Measurements from ENCODE around the gene LANCL2. TPM values are rescaled to one million over a fixed set of nuclear protein-coding genes. Genes with fewer than 3 reads are reported as not detected.

LANCL2 gene
- total and polyA plus RNA-seq, 2 experiments from 2014 or later: 7.3 to 10.7 TPM

DNA sequence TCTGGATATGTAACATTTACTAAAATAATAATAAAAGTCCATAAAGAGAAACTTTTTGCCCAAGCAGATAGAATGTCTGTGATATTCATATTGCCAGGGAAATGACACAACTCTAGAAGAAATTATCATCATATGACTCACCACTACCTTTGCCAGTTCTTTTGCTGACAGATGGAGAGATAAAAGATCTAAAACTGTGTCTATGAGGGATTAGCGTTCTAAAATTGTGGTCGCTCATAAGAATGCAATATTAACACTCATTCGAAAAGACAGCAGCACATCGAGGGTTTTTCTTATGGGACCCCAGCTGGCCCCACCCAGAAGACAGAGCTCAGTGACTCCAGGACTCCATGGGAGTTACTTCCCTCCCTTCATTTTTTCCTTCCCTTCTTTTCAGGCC is 16.6 kb upstream of the LANCL2 start:
- Histone ChIP-seq H4K20me1 (replicated peaks; ENCODE audit: insufficient read depth) (no peaks in the 10 kb centered on the region), H3K9me2 (ENCODE audit: insufficient read depth) (no peaks in the 10 kb centered on the region), H3K36me3 (ENCODE audit: insufficient read depth) (no peaks in the 10 kb centered on the region), H3K27ac (ENCODE audit: low read depth) (no peak overlapping the region), H3K79me2 (replicated peaks; ENCODE audit: insufficient read depth) (no peaks in the 10 kb centered on the region), H3K4me3 (no peak overlapping the region), H3K4me1 (ENCODE audit: insufficient read depth) (no peaks in the 10 kb centered on the region), H2AFZ (no peak overlapping the region), H3K4me2 (no peak overlapping the region), H3K27me3 (ENCODE audit: insufficient read depth) (no peaks in the 10 kb centered on the region), H3F3A (replicated peaks; ENCODE audit: low read depth) (no peaks in the 10 kb centered on the region)
- no peak for DNase-seq (ENCODE audit: low spot score)
- H3K27ac Mint-ChIP-seq: no peak overlapping the region
- H3K36me3 Mint-ChIP-seq (ENCODE audit: low read depth): no peaks in the 10 kb centered on the region
- no peak for ATAC-seq
- H3K4me3 Mint-ChIP-seq: no peak overlapping the region
- peaks cover 2% of the 10 kb centered on the region; the same call in 1 of the 3 replicates for H3K9me3 Mint-ChIP-seq
- TF ChIP-seq JUNB (IDR thresholded peaks at IDR 0.05; ENCODE audit: unreplicated experiment) (no peak), ZNF114 (CRISPR knock-in tag; IDR thresholded peaks at IDR 0.05) (no peak), POLR2AphosphoS5 (IDR thresholded peaks at IDR 0.05; ENCODE audit: low read depth) (no peak), ZNF331 (CRISPR knock-in tag; IDR thresholded peaks at IDR 0.05; ENCODE audit: low read depth) (no peak)
- TF ChIP-seq, protein P1, sequence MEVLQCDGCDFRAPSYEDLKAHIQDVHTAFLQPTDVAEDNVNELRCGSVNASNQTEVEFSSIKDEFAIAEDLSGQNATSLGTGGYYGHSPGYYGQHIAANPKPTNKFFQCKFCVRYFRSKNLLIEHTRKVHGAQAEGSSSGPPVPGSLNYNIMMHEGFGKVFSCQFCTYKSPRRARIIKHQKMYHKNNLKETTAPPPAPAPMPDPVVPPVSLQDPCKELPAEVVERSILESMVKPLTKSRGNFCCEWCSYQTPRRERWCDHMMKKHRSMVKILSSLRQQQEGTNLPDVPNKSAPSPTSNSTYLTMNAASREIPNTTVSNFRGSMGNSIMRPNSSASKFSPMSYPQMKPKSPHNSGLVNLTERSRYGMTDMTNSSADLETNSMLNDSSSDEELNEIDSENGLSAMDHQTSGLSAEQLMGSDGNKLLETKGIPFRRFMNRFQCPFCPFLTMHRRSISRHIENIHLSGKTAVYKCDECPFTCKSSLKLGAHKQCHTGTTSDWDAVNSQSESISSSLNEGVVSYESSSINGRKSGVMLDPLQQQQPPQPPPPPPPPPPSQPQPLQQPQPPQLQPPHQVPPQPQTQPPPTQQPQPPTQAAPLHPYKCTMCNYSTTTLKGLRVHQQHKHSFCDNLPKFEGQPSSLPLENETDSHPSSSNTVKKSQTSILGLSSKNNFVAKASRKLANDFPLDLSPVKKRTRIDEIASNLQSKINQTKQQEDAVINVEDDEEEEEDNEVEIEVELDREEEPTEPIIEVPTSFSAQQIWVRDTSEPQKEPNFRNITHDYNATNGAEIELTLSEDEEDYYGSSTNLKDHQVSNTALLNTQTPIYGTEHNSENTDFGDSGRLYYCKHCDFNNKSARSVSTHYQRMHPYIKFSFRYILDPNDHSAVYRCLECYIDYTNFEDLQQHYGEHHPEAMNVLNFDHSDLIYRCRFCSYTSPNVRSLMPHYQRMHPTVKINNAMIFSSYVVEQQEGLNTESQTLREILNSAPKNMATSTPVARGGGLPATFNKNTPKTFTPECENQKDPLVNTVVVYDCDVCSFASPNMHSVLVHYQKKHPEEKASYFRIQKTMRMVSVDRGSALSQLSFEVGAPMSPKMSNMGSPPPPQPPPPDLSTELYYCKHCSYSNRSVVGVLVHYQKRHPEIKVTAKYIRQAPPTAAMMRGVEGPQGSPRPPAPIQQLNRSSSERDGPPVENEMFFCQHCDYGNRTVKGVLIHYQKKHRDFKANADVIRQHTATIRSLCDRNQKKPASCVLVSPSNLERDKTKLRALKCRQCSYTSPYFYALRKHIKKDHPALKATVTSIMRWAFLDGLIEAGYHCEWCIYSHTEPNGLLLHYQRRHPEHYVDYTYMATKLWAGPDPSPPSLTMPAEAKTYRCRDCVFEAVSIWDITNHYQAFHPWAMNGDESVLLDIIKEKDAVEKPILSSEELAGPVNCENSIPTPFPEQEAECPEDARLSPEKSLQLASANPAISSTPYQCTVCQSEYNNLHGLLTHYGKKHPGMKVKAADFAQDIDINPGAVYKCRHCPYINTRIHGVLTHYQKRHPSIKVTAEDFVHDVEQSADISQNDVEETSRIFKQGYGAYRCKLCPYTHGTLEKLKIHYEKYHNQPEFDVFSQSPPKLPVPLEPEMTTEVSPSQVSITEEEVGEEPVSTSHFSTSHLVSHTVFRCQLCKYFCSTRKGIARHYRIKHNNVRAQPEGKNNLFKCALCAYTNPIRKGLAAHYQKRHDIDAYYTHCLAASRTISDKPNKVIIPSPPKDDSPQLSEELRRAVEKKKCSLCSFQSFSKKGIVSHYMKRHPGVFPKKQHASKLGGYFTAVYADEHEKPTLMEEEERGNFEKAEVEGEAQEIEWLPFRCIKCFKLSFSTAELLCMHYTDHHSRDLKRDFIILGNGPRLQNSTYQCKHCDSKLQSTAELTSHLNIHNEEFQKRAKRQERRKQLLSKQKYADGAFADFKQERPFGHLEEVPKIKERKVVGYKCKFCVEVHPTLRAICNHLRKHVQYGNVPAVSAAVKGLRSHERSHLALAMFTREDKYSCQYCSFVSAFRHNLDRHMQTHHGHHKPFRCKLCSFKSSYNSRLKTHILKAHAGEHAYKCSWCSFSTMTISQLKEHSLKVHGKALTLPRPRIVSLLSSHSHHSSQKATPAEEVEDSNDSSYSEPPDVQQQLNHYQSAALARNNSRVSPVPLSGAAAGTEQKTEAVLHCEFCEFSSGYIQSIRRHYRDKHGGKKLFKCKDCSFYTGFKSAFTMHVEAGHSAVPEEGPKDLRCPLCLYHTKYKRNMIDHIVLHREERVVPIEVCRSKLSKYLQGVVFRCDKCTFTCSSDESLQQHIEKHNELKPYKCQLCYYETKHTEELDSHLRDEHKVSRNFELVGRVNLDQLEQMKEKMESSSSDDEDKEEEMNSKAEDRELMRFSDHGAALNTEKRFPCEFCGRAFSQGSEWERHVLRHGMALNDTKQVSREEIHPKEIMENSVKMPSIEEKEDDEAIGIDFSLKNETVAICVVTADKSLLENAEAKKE (CRISPR knock-in tag; IDR thresholded peaks at IDR 0.05): no peak
- H3K4me1 Mint-ChIP-seq: peaks cover 14% of the 10 kb centered on the region
- H3K27me3 Mint-ChIP-seq (ENCODE audit: insufficient read depth, low read depth, poor library complexity): peaks cover 8% of the 10 kb centered on the region

DNA sequence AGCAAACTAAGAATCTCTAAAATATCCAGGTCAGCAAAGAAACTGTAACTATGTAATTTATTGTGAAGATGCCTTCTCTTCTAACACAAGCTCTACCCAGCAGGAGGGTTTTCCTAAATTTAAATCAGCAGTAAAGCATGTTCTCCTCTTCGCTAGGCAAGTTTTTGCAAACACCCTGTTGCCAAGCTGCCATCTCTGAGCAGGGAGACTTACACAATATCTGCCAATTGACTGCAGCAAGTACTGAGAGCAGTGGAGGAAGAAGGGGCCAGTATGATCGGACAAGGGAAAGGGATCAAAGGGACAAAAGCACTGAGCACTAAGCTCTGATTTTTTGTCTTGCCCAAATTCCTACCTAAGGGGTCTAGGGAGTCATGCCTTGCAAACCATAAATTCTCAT is 16.0 kb upstream of the LANCL2 start:
- ATAC-seq: no peak
- Histone ChIP-seq H4K20me1 (replicated peaks; ENCODE audit: insufficient read depth) (no peaks in the 10 kb centered on the region), H3K27me3 (ENCODE audit: insufficient read depth) (no peaks in the 10 kb centered on the region), H2AFZ (peak overlapping the region; percentile 11; the same call in 1 of the 2 replicates), H3K36me3 (ENCODE audit: insufficient read depth) (no peaks in the 10 kb centered on the region), H3F3A (replicated peaks; ENCODE audit: low read depth) (no peaks in the 10 kb centered on the region), H3K79me2 (replicated peaks; ENCODE audit: insufficient read depth) (no peaks in the 10 kb centered on the region), H3K4me1 (ENCODE audit: insufficient read depth) (no peaks in the 10 kb centered on the region), H3K4me3 (no peak overlapping the region), H3K27ac (ENCODE audit: low read depth) (no peak overlapping the region), H3K9me2 (ENCODE audit: insufficient read depth) (no peaks in the 10 kb centered on the region), H3K4me2 (no peak overlapping the region)
- Mint-ChIP-seq H3K27me3 (ENCODE audit: insufficient read depth, low read depth, poor library complexity) (peaks cover 5% of the 10 kb centered on the region), H3K36me3 (ENCODE audit: low read depth) (no peaks in the 10 kb centered on the region), H3K27ac (no peak overlapping the region; the same call in 1 of the 2 replicates), H3K4me3 (no peak overlapping the region), H3K9me3 (peaks cover 2% of the 10 kb centered on the region; the same call in 1 of the 3 replicates), H3K4me1 (peaks cover 14% of the 10 kb centered on the region)
- TF ChIP-seq, protein P2, sequence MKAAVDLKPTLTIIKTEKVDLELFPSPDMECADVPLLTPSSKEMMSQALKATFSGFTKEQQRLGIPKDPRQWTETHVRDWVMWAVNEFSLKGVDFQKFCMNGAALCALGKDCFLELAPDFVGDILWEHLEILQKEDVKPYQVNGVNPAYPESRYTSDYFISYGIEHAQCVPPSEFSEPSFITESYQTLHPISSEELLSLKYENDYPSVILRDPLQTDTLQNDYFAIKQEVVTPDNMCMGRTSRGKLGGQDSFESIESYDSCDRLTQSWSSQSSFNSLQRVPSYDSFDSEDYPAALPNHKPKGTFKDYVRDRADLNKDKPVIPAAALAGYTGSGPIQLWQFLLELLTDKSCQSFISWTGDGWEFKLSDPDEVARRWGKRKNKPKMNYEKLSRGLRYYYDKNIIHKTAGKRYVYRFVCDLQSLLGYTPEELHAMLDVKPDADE (IDR thresholded peaks at IDR 0.05): no peak
- TF ChIP-seq CREB1 (CRISPR knock-in tag; IDR thresholded peaks at IDR 0.05; ENCODE audit: low read depth) (no peak), POLR2AphosphoS5 (IDR thresholded peaks at IDR 0.05; ENCODE audit: low read depth) (no peak)
- TF ChIP-seq, protein P3, sequence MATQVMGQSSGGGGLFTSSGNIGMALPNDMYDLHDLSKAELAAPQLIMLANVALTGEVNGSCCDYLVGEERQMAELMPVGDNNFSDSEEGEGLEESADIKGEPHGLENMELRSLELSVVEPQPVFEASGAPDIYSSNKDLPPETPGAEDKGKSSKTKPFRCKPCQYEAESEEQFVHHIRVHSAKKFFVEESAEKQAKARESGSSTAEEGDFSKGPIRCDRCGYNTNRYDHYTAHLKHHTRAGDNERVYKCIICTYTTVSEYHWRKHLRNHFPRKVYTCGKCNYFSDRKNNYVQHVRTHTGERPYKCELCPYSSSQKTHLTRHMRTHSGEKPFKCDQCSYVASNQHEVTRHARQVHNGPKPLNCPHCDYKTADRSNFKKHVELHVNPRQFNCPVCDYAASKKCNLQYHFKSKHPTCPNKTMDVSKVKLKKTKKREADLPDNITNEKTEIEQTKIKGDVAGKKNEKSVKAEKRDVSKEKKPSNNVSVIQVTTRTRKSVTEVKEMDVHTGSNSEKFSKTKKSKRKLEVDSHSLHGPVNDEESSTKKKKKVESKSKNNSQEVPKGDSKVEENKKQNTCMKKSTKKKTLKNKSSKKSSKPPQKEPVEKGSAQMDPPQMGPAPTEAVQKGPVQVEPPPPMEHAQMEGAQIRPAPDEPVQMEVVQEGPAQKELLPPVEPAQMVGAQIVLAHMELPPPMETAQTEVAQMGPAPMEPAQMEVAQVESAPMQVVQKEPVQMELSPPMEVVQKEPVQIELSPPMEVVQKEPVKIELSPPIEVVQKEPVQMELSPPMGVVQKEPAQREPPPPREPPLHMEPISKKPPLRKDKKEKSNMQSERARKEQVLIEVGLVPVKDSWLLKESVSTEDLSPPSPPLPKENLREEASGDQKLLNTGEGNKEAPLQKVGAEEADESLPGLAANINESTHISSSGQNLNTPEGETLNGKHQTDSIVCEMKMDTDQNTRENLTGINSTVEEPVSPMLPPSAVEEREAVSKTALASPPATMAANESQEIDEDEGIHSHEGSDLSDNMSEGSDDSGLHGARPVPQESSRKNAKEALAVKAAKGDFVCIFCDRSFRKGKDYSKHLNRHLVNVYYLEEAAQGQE (IDR thresholded peaks at IDR 0.05; ENCODE audit: unreplicated experiment): no peak
- no peak for DNase-seq (ENCODE audit: low spot score)

All from GM23338 (cell line).